Measurements from ENCODE around the gene DYNC1H1. TPM values are rescaled to one million over a fixed set of nuclear protein-coding genes. Genes with fewer than 3 reads are reported as not detected.

The DYNC1H1 gene
- total RNA-seq, 1 donor from 2014 or later = 277 TPM

- H3K4me3 ChIP-seq (ENCODE audit: low read depth, low read length) = no peak overlapping the region
- TF ChIP-seq CTCF (IDR thresholded peaks at IDR 0.05; ENCODE audit: insufficient read depth, low read length, severe bottlenecking) = no peak
- no peaks in the 10 kb centered on the region for H3K27me3 ChIP-seq (ENCODE audit: control insufficient read depth, insufficient read depth, low read length)
- FAIRE-seq = peak; percentile 88
- no peak for DNase-seq (ENCODE audit: low read depth)
- peaks cover 3% of the 10 kb centered on the region for H3K36me3 ChIP-seq (ENCODE audit: control insufficient read depth, insufficient read depth, low read length)
Observed at GRCh38 chr14:102056694-102057442, 92.5 kb downstream of the DYNC1H1 start.

DNA sequence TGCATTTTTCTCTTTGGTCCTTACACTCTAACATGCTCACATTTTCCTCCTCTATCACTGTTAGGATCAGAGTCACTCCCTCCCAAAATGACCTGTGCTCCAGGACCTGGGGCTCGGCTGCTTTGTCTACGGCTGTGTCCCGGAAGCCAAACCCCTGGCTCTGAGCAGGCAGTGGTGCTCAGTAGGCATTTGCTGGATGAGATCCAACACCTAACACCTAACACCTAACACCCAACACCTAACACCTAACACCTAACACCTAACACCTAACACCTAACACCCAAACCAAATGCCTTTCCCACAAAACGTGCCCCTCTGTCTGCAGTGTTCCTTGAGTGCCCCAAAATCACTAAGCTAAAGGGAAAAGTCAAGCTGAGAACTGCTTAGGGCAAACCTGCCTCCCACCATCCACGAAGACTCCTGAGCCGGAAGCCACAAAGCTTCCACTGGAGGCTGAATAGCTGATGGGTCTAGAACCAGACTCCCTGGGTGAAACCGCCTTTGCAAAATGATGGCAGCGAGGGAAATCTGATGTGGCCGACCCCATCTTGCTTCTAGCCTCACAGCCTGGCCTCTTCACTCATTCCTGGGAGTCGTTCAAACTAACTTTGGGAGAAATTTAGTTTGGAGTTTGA is 93.2 kb downstream of the DYNC1H1 start:
- peaks cover 2% of the 10 kb centered on the region for H3K36me3 ChIP-seq (ENCODE audit: control insufficient read depth, insufficient read depth, low read length)
- TF ChIP-seq CTCF (IDR thresholded peaks at IDR 0.05; ENCODE audit: insufficient read depth, low read length, severe bottlenecking) = no peak
- no peaks in the 10 kb centered on the region for H3K27me3 ChIP-seq (ENCODE audit: control insufficient read depth, insufficient read depth, low read length)
- FAIRE-seq (no peak), DNase-seq (ENCODE audit: low read depth) (no peak)
- no peak overlapping the region for H3K4me3 ChIP-seq (ENCODE audit: low read depth, low read length)

DNA sequence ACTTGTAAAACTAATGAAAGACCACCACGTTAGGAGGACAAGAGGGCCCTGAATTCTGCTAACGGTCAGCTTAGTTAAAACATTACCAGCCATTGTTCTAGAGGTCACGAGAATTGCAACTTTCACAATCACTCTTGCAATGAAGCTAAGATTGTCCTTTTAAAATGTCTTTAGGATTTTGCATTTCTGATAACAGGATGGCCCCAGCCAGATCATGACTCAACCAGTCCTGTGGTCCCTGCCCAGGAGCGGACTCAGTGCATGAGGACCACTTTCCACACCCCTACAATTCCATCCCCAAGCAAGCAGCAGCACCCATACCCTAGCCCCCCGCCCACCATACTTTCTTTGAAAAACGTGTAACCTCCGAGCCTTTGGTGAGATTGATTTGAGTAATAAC is 93.8 kb downstream of the DYNC1H1 start:
- FAIRE-seq (no peak), DNase-seq (ENCODE audit: low read depth) (no peak)
- H3K4me3 ChIP-seq (ENCODE audit: low read depth, low read length) = no peak overlapping the region
- no peak for TF ChIP-seq CTCF (IDR thresholded peaks at IDR 0.05; ENCODE audit: insufficient read depth, low read length, severe bottlenecking)
- H3K27me3 ChIP-seq (ENCODE audit: control insufficient read depth, insufficient read depth, low read length) = no peaks in the 10 kb centered on the region
- H3K36me3 ChIP-seq (ENCODE audit: control insufficient read depth, insufficient read depth, low read length) = no peaks in the 10 kb centered on the region

- DNase-seq (ENCODE audit: low read depth) (no peak), FAIRE-seq (no peak)
- no peaks in the 10 kb centered on the region for H3K36me3 ChIP-seq (ENCODE audit: control insufficient read depth, insufficient read depth, low read length)
- no peaks in the 10 kb centered on the region for H3K27me3 ChIP-seq (ENCODE audit: control insufficient read depth, insufficient read depth, low read length)
- no peak overlapping the region for H3K4me3 ChIP-seq (ENCODE audit: low read depth, low read length)
- no peak for TF ChIP-seq CTCF (IDR thresholded peaks at IDR 0.05; ENCODE audit: insufficient read depth, low read length, severe bottlenecking)
Observed at GRCh38 chr14:102058961-102059360, 94.6 kb downstream of the DYNC1H1 start.

GRCh38 chr14:102063109-102063807 is 98.9 kb downstream of the DYNC1H1 start:
- FAIRE-seq = no peak
- DNase-seq (ENCODE audit: low read depth) = peak; percentile 89
- Histone ChIP-seq H3K27me3 (ENCODE audit: control insufficient read depth, insufficient read depth, low read length) (no peaks in the 10 kb centered on the region), H3K4me3 (ENCODE audit: low read depth, low read length) (no peak overlapping the region), H3K36me3 (ENCODE audit: control insufficient read depth, insufficient read depth, low read length) (no peaks in the 10 kb centered on the region)
- peak; percentile 54 for TF ChIP-seq CTCF (IDR thresholded peaks at IDR 0.05; ENCODE audit: insufficient read depth, low read length, severe bottlenecking)

All from bronchial epithelial cell (primary cell).